OCI-LY3 (cell line): ENCODE data around the gene NCL.
A peak's percentile ranks its signal among the peaks of the same experiment; 100 is the strongest.

Experiments
- H2AFZ ChIP-seq: fragments of 200-600, 300-600 bp; shearing (Covaris generic); 2 replicates; pipeline ENCODE4 v1.6.0; 2014; ENCODE audit warnings: antibody characterized with exemption, low read depth, low read length
- H3K27ac ChIP-seq: fragments of 200-600, 300-600 bp; sonication (generic); 2 replicates; pipeline ENCODE4 v1.5.1; 2014; ENCODE audit warnings: mild to moderate bottlenecking, low read length, moderate library complexity, mixed read lengths
- H3K27me3 ChIP-seq: fragments of 200-600, 300-600 bp; sonication (generic); 2 replicates; pipeline ENCODE4 v1.6.1; 2014; ENCODE audit warnings: low read depth, low read length, mixed read lengths
- H3K36me3 ChIP-seq: fragments of 200-600, 300-600 bp; sonication (generic); replicated peaks from 2 replicates; pipeline ENCODE3; 2014; ENCODE audit warnings: low read depth, low read length, mixed read lengths
- H3K4me1 ChIP-seq: fragments of 300-600, 200-600 bp; sonication (generic); 2 replicates; pipeline ENCODE4 v1.6.1; 2014; ENCODE audit warnings: low read length, mixed read lengths
- H3K4me2 ChIP-seq: fragments of 200-600, 300-600 bp; sonication (generic); 2 replicates; pipeline ENCODE4 v1.6.1; 2014; ENCODE audit warnings: low read length, mixed read lengths
- H3K4me3 ChIP-seq: fragments of 300-600, 200-600 bp; sonication (generic); 2 replicates; pipeline ENCODE4 v1.5.1; 2014; ENCODE audit warnings: antibody characterized with exemption, mild to moderate bottlenecking, low read length, moderate library complexity
- H3K79me2 ChIP-seq: fragments of 300-600, 200-600 bp; shearing (Covaris generic); 2 replicates; pipeline ENCODE4 v1.6.1; 2014; ENCODE audit warnings: mild to moderate bottlenecking, low read length, mixed read lengths
- H3K9ac ChIP-seq: fragments of 300-600, 200-600 bp; shearing (Covaris generic); 2 replicates; pipeline ENCODE4 v1.6.0; 2014; ENCODE audit warnings: mild to moderate bottlenecking, low read length, moderate library complexity
- H3K9me3 ChIP-seq: fragments of 200-600, 300-600 bp; shearing (Covaris generic); 2 replicates; pipeline ENCODE4 v1.6.1; 2014; ENCODE audit warnings: low read length, mixed read lengths; ENCODE audit not compliant: insufficient read depth
- H4K20me1 ChIP-seq: fragments of 200-600, 300-600 bp; sonication (generic); 2 replicates; pipeline ENCODE4 v1.6.1; 2016; ENCODE audit warnings: low read length, mixed read lengths; ENCODE audit not compliant: insufficient read depth
- EZH2phosphoT487 ChIP-seq: fragments of 200-600 bp; shearing (Covaris generic); IDR thresholded peaks from 2 replicates; pipeline ENCODE4 v1.6.1; 2018; ENCODE audit warnings: antibody characterized with exemption, mixed run types, low read depth
- TF ChIP-seq, protein P1 (sequence below): fragments of 200-600, 300-600 bp; sonication (generic); IDR thresholded peaks from 2 replicates; pipeline ENCODE4 v1.5.1; 2014; ENCODE audit warnings: antibody characterized with exemption, low read length, low read depth

NCL gene

DNA sequence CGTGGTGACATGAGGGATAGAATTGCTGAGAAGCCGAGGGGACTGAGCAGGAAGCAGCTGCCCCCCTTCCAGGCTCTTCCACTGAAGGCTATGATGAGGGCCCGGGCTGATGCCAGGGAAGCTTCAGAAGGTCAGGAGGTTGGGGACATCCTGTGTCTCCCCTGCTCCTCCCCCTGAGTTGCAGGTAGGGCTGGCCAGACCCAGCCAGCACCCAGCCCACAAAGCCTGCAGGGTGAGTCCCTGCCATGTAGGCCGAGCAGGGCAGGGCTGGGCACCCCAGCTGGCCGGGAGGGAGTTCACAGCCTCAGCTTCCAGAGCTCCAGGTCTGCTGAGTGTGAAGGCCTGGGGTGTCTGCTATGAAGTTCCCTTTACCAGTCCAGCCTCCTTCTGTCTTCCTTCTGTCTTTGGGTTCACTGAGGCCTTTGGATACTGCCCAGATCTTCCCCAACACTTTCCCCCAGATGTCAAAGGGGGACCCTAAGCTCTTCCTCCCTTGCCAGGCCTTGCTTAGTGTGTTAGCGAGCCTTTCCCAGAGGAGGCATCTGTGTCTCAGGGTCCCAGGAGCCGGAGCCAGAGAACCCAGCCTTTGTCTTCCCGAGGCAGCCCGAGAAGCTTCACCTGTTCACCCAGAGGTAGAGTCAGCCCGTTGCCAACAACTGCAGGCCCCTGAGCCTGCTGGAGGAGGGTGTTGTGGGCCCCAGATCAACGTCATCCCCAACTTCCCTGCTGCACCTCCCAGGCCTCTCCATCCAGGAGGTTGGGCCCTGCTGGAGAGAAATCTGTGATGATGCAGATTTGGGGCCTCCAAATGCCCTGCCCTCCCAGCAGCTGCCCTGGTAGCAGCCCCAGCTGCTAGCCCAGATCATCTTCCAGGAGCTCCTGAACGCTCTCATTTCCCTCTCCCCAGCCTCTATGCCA, 3.6 kb upstream of the NCL start:
- no peak overlapping the region for H3K9ac ChIP-seq
- H3K79me2 ChIP-seq: peaks cover 26% of the 10 kb centered on the region
- H3K36me3 ChIP-seq: peaks cover 10% of the 10 kb centered on the region
- peaks cover 5% of the 10 kb centered on the region; the same call in 1 of the 2 replicates for H3K4me1 ChIP-seq
- H3K27me3 ChIP-seq: no peaks in the 10 kb centered on the region
- H3K27ac ChIP-seq: no peak overlapping the region
- H3K9me3 ChIP-seq: no peaks in the 10 kb centered on the region
- H3K4me3 ChIP-seq: no peak overlapping the region
- H3K4me2 ChIP-seq: no peak overlapping the region
- H2AFZ ChIP-seq: no peak overlapping the region
- TF ChIP-seq, protein P1, sequence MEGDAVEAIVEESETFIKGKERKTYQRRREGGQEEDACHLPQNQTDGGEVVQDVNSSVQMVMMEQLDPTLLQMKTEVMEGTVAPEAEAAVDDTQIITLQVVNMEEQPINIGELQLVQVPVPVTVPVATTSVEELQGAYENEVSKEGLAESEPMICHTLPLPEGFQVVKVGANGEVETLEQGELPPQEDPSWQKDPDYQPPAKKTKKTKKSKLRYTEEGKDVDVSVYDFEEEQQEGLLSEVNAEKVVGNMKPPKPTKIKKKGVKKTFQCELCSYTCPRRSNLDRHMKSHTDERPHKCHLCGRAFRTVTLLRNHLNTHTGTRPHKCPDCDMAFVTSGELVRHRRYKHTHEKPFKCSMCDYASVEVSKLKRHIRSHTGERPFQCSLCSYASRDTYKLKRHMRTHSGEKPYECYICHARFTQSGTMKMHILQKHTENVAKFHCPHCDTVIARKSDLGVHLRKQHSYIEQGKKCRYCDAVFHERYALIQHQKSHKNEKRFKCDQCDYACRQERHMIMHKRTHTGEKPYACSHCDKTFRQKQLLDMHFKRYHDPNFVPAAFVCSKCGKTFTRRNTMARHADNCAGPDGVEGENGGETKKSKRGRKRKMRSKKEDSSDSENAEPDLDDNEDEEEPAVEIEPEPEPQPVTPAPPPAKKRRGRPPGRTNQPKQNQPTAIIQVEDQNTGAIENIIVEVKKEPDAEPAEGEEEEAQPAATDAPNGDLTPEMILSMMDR: no peak
- no peak for TF ChIP-seq EZH2phosphoT487
- H4K20me1 ChIP-seq: peaks cover 8% of the 10 kb centered on the region

DNA sequence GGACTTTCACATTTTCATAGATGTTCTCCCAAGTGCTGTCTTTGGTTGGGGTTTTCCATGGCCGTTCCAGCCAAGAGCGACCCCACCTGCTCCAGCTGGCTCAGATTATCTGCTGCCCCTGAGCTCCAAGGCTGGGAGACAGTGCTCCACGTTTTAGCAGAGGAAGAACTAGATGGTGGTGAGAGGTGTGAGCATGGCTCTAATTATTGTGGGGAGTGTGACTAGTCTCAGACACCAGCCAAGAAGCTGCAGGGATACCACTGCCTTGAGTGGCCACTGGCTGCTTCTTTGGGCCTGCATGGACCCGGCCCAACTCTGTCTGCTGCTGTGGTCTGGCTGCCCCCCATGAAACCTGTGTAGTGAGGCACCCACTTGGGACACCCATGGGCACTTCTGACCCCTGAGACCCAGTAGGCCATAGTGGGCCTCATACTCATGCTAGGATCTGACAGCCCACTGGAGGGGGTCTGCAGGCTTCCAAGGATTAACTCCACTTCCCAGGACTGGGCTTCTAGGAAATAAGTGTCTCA, 2.8 kb upstream of the NCL start:
- Histone ChIP-seq H3K27me3 (no peaks in the 10 kb centered on the region), H4K20me1 (peaks cover 15% of the 10 kb centered on the region), H2AFZ (no peak overlapping the region), H3K9me3 (no peaks in the 10 kb centered on the region), H3K79me2 (peaks cover 34% of the 10 kb centered on the region), H3K4me3 (no peak overlapping the region), H3K36me3 (peaks cover 18% of the 10 kb centered on the region), H3K9ac (no peak overlapping the region), H3K4me1 (peaks cover 12% of the 10 kb centered on the region; the same call in 1 of the 2 replicates), H3K4me2 (no peak overlapping the region), H3K27ac (no peak overlapping the region)
- no peak for TF ChIP-seq EZH2phosphoT487
- TF ChIP-seq, protein P1: no peak

DNA sequence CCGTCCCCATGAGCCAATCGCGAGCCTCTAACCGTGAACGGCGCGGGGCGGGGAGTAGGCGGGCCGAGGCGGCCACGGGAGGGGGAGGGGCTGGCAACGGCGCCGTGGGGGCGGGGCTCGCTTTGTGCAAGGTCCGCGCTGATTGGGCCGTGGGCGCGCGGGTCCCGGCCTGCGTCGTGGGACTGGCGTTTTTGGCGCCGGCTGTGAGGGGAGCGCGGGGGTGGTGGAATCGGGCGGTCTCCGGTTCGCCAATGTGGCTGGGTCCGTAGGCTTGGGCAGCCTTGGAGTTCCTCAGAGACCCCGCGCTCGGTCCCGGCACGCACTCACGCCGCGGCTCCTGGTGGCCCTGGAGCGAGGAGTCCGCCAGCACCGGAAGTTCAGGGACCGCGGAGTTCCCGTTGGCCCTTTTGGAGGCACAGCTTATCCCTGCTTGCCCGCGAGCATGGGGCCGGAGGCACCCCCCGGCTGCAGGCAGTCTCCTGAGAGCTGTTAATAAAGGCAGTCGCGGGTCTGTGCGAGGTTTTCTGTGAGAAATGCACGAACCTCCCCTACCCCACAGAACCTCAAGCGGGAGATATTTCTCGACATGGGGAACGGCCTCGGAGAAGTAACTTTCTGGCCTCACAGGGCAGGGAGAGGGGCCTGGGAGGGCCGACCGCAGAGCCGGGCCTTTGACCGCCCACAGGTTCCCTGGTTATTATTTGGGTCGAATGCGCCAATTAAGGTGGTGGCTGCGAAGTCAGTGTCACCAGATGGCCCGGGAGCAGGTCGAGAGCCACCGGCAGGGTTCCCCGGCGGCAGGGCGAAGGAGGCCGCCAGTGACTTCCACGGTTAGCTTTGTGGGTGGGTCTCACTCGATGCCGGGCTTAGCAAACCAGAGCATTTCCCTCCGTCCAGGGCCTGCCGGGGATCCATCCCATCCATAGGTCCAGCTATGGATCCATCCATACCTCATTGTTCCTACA, 574 bp upstream of the NCL start:
- Histone ChIP-seq H3K4me2 (peak overlapping the region; percentile 98), H3K27me3 (no peaks in the 10 kb centered on the region), H3K79me2 (peaks cover 54% of the 10 kb centered on the region), H3K36me3 (peaks cover 39% of the 10 kb centered on the region), H3K9ac (peak overlapping the region; percentile 99), H2AFZ (peak overlapping the region; percentile 50; the same call in 1 of the 2 replicates), H3K4me1 (peaks cover 12% of the 10 kb centered on the region; the same call in 1 of the 2 replicates), H4K20me1 (peaks cover 34% of the 10 kb centered on the region), H3K4me3 (peak overlapping the region; percentile 99), H3K27ac (peak overlapping the region; percentile 74), H3K9me3 (no peaks in the 10 kb centered on the region)
- no peak for TF ChIP-seq EZH2phosphoT487
- TF ChIP-seq, protein P1: no peak
